HG03159 (cell line): ENCODE measurements around the gene DLX5.

ENCODE experiments used
- ATAC-seq: cut with Tn5 transposase; IDR thresholded peaks from one replicate; pipeline ENCODE4 v1.9.1; 2021; ENCODE audit warnings: mild to moderate bottlenecking, moderate library complexity; ENCODE audit not compliant: unreplicated experiment

Gene DLX5

DNA sequence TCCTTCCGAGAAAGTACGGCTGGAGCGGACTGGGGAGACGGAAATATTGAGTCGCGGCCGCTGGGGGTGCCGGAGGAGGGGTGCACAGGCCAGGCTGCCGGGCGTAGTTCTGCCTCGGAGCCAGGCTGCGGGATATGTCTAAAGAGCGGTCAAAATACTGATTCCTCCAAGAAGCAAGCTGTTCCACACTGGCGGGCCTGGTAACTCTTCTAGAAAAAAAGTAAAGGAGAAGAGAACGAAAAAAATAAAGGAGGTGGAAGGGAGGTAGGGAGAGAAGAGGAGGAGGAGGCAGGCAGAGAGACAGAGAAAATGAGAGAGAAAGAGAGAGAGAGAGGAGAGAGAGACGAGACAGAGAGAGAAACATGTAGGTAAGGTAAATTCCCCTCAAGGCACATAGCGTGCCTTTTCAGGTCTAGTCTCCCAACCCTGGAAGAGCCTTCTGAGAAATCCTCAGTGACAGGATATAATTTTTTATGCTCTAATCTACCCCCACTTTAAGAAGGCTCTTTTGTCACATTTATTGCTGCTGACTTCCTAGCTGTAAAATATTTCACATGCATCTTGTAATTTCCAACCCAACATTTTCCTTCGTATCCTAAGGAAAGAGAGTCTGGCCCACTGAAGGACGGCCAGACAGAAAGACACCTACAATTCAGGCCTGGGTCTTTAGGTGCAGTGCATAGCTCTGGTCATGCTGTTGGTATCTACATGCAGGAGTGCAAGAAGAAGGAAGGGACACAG is 5.7 kb downstream of the DLX5 start:
- ATAC-seq = no peak

DNA sequence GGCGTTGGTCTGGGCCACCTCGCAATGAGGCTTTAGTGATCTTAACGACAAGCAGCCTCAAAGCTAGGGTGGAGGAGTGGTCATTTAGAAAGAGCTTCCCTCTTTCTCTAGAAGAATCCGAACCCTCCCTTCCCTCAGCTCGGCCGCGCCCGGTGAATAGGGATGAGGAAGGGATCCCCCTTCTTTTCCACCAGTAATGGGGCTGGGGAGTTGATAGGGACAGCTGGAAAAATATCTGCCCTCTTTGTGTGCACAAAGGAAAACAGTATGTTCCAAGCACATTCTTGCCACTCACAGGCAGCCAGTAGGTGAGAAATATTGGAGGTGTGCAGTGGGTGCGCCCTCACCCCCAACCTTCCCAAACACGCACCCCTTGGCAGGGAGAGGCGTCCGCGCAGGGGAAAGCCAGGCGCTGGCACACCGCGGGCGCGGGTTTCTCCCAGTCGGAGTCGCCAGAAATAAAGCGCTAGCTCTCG is 6.5 kb downstream of the DLX5 start:
- ATAC-seq = no peak

DNA sequence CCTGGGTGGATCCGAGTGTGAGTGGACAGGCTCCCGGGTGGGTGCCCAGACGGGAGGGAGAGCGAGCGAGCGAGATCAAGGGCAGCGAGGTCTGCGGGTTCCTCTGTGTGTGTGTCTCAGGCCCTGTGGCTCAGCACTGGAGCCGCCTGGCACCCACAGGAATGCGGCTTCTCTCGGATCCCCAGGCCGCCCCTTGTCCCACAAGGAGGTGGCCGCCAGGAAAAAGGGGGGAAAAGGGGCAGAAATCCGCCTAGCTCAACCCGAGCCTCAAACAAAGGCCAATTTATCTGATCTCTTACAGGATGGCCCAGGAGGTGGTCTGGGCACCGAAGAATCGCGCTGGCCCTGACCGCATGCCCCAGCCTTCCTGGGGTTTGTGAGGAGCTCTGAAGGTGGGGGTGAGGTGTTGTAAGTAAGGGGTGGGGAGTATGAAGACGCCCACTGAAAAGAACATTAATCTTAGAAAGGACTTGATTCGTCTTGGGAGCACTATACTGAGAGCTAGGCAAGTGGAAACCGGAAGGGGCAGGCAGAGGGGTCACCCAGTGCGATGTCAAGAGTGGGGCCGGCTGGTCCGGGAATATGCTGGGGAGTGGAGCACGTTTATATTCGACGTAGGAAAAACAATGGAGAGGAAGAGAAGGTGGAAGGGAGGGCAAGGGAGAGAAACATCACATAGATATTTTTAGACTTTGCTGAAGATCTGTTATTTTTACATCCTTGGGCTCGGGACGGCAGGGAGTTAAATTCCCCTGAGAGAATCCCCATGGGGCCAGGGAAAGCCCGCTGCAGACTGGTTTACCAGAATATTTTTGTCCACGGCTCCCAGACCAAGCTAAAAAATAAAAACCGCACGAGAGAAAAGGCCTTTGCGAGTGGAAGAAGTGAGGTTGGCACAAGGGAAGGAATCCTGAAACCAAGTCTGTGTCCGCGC is 7.2 kb downstream of the DLX5 start:
- no peak for ATAC-seq

DNA sequence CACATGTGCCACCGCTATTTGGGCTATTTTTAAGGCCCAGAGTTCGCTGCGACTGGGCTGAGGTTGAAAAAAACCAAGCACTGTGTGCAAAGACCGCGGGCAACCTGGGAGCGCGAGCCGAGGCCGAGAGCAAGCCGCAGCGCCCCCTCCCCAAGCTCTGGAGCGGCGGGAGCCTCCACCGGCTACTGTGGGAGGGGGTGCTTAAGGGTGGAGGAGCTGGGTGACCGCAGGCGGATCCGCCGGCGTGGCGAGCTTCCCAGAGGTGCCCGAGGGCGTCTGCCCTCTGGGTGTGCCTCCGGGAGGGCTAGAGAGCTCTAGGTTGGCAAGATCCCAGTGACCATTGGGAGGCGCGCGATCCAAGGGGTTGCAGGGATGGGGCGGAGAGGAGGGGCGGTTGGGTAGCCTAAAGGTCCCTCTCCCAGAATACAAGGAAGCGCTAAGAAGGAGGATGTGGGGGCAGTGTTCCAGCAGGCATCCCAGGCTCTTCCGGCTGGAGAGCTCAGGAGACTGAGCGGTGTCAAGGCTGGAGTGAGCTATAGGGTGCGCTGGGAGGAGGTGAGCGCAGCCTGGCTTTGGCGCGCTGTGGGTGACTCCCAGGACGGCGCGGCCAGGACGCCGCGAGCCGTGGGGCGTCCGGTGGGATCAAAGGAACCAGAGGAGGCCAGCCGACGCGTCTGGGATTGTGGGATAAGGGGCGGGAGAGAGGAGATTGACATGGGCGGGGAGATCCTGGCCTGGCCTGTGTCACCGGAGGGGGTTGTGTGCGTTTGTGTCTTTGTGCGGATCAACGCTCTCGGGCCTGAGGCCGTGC is 8.0 kb downstream of the DLX5 start:
- no peak for ATAC-seq

- no peak for ATAC-seq
Observed at GRCh38 chr7:97015756-97016380, 8.8 kb downstream of the DLX5 start.

DNA sequence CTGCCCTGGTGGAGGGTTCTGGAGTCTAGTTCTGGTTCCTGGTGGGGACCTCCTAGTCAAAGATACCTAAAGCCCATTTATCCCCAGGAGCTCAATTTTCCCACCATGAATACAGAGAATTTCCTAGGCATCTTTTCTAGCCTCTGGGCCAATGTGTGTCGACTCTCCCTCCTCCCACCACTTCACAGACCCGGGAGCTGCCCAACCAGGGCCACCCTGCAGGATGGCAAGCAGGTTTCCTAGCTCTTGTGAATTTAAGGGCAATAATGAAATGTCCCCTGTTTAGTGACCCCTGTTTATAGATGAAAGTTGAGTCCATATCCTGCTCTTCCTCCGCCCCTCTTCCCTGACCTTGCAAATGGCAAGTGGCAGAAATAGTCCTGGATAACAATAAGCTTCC is 9.4 kb downstream of the DLX5 start:
- ATAC-seq = no peak

- ATAC-seq = no peak
Observed at GRCh38 chr7:97014145-97014750, 10.4 kb downstream of the DLX5 start.

DNA sequence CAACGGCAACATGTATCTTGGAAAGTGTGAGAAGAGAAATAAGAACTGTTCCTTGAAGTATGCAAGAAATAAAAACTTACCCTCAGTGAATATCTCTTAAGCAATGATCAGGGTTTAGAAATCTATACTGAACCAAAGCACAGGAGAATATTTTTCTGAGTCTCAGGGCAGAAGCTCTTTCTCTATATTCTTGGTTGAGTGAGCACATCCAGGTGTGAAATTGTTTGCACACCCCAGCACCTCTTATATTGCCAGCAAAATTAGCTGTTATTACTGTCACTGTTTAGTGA is 10.8 kb downstream of the DLX5 start:
- no peak for ATAC-seq

DNA sequence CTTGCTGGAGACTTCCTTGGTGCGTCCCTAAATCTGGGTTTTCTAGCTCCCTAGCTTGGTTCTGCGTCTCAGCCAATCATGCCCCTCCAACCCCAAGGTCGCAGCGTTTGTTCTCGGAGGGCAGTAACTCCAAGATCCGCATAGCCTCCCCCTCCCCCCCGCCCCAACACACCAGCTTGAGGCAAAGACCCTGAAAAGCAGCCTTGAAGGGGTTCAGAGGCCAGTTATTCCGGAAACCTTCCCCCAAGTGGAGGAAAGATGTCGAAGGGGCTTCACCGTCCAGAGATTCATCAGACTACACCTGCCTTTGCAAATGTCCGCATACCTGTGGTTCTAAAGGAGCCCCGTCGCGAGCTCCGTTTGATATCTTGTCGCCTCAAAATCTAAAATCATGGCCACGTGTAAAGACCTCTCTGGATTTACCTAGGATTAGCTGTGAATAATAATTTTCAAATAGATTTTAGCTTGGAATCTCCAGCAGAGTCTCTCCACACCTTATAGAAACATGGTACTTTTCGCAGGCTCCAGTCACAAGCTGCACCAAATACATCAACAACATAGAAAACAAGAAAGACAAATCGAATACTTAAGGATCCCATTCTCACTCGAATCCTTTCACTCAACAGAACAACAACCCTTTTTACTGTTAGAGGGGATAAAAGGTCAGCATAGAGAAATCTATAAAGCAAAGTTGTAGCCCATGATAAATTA is 11.3 kb downstream of the DLX5 start:
- ATAC-seq = no peak

DNA sequence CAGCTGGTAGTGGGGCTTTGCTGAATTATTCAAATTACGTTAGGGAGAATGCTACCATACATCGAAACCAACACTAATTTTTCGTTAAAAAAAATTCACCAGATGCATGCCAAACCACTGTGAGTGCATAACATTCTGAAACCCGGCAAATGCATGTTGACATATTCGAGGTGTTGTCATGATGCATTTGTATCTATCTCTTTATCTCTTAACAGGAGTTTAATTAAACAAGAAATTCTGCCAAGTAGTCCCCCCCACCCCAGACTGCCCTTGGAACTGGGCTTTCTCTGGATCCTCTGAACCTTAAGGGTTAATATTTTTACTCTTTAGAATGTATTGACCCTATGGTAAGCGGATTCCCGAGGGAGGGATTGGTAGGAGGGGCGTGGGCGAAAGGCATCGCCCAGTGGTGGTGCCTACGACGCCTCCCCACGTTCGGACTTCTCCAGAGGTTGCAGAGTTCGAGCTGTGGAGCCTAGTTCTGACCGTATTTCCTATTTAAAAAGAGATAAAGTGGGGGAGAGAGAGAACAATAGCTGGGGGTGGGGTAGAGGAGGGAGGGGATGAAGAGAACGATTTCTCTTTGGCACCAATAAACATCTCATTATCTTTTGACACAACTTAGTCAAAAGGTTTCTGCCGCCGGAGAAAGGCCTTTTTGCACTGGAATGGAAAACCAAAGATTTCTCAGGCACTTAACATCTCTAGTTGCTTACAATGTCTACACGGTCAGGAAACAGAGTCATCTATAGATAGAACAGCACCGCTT is 12.1 kb downstream of the DLX5 start:
- no peak for ATAC-seq

GRCh38 chr7:97011536-97012364 is 12.9 kb downstream of the DLX5 start:
- no peak for ATAC-seq

DNA sequence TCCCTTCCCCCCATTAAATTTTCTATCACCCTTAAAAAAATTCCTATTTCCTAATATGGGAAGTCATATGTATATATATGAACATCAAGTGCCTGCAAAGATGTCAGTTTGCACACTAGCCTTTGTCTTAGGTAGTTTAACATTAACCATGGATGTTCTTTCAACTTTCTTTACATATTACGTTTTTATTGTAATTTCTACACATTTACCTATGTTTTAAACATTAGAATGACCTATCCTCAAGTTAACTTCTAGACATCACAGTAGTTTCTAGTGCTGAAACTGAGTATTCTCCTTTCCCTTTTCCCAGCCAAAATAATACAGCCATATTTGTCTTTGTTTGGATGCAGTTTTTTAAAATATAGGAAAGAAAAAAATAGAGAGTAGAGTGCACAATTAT is 13.5 kb downstream of the DLX5 start:
- ATAC-seq = no peak

- no peak for ATAC-seq
Observed at GRCh38 chr7:97009753-97010732, 14.6 kb downstream of the DLX5 start.

DNA sequence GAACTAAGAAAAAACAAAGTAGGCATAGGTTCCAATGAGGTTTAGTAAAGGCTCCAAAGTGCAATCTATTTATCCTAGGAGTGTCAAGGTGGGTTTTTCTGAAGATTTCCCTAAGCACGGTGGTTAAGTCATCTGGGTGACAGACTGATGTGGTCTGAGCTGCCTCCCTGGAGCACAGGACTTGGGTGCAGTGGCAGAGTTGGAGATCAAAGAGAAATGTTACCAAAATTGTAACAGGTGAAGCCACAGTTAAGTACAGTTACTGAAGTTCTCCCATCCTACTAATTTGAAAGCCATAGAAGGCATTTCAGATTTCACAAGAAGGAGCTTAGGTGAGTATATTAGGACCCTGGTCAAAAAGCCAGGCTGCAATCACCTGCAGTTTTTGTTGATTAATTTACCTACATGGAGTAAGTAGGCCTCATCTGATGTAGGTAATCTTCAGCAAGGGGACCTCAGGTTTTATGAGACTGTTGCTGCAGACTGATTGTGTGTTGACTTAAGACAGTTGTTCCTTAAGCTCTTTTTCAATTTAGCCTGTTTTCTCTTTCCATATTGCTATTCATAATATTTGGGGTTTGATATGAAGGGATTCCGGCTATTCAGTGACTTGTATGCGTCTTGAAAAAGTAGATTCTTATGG is 16.2 kb downstream of the DLX5 start:
- ATAC-seq = no peak

- no peak for ATAC-seq
Observed at GRCh38 chr7:97007583-97007861, 17.1 kb downstream of the DLX5 start.

- ATAC-seq = no peak
Observed at GRCh38 chr7:97006816-97007582, 17.6 kb downstream of the DLX5 start.
